ENCODE measurements around the gene MYO3B. TPM values are rescaled to one million over a fixed set of nuclear protein-coding genes. Genes with fewer than 3 reads are reported as not detected.

The MYO3B gene
- total and polyA plus RNA-seq, 2 of the 8 experiments (the other 6 are each of a cell fraction or from before 2014, with no cell fraction given) = 0.17 to 0.19 TPM

GRCh38 chr2:170562928-170563327 is 385.0 kb downstream of the MYO3B start:
- peaks cover 2% of the 10 kb centered on the region; the same call in 1 of the 2 replicates for H3K23me2 ChIP-seq (ENCODE audit: low read depth, low read length)
- no peaks in the 10 kb centered on the region for H3K9me3 ChIP-seq (ENCODE audit: insufficient read depth in 2 of 2, low read depth in 1 of 2, low read length in 1 of 2)
- no peaks in the 10 kb centered on the region for H3K79me1 ChIP-seq (ENCODE audit: low read depth, low read length)
- no peak overlapping the region for H3K14ac ChIP-seq (ENCODE audit: insufficient read length)
- H3K9ac ChIP-seq (replicated peaks in 1 of 4; ENCODE audit: extremely low read depth in 1 of 4, low read depth in 3 of 4, low read length in 3 of 4) = no peak overlapping the region
- ChIA-PET POLR2A (ENCODE audit: partially characterized antibody) (no interaction called here), CTCF (ENCODE audit: partially characterized antibody) (interaction anchor here (0.6 to 1.0 kb wide), 2 partner anchors 14 to 393 kb away, joined by 3 read pairs; no protein-coding TSS in a partner anchor)
- FAIRE-seq (no peak), DNase-seq (ENCODE audit: low read depth in 1 of 2, low spot score in 2 of 2) (no peak)
- no peaks in the 10 kb centered on the region for H3K27me3 ChIP-seq (replicated peaks in 1 of 4; ENCODE audit: control insufficient read depth in 3 of 4, extremely low read depth in 1 of 4, insufficient read depth in 3 of 4, low read length in 3 of 4)
- H2BK12ac ChIP-seq (ENCODE audit: low read depth, low read length) = no peak overlapping the region
- peak overlapping the region; percentile 6 for H3K56ac ChIP-seq (replicated peaks; ENCODE audit: insufficient read length, low read depth, low read length)
- no peak overlapping the region for H2BK20ac ChIP-seq (ENCODE audit: low read length)
- no peak overlapping the region for H2BK120ac ChIP-seq (replicated peaks; ENCODE audit: low read depth, low read length)
- no peaks in the 10 kb centered on the region for H4K20me1 ChIP-seq (replicated peaks in 1 of 2; ENCODE audit: control insufficient read depth in 1 of 2, insufficient read depth in 2 of 2, low read length in 2 of 2)
- no peak overlapping the region for H4K91ac ChIP-seq (replicated peaks; ENCODE audit: insufficient read length, low read length)
- H4K5ac ChIP-seq (ENCODE audit: insufficient read length, low read depth, low read length) = no peak overlapping the region
- H2BK15ac ChIP-seq (ENCODE audit: low read length) = no peak overlapping the region
- no peak overlapping the region for H2AK5ac ChIP-seq (ENCODE audit: low read depth, low read length)
- H3K18ac ChIP-seq (ENCODE audit: extremely low read depth, low read length) = no peak overlapping the region
- no peak overlapping the region for H2BK5ac ChIP-seq (ENCODE audit: low read depth, low read length)
- no peak overlapping the region for H3K4me2 ChIP-seq (ENCODE audit: insufficient read depth in 1 of 2, low read depth in 2 of 2, low read length in 2 of 2)
- H3K4ac ChIP-seq (replicated peaks; ENCODE audit: insufficient read length, low read depth, low read length) = no peak overlapping the region
- no peak overlapping the region for H2AFZ ChIP-seq (ENCODE audit: low read length)
- H3K36me3 ChIP-seq (ENCODE audit: control insufficient read depth in 2 of 4, insufficient read depth in 4 of 4, low read length in 3 of 4) = no peaks in the 10 kb centered on the region
- H3K23ac ChIP-seq (ENCODE audit: insufficient read length) = no peak overlapping the region
- H3K4me1 ChIP-seq (replicated peaks in 1 of 4; ENCODE audit: control insufficient read depth in 3 of 4, insufficient read depth in 4 of 4, low read length in 3 of 4) = no peaks in the 10 kb centered on the region
- H3K79me2 ChIP-seq (ENCODE audit: control insufficient read depth in 1 of 2, insufficient read depth in 2 of 2, low read length in 2 of 2) = no peaks in the 10 kb centered on the region
- H3K4me3 ChIP-seq (ENCODE audit: extremely low read depth in 1 of 4, insufficient read depth in 2 of 4, low read depth in 3 of 4, low read length in 4 of 4) = no peak overlapping the region
- H3K27ac ChIP-seq (ENCODE audit: low read depth, low read length) = no peak overlapping the region
- H4K8ac ChIP-seq (ENCODE audit: extremely low read depth, insufficient read depth, low read length) = no peak overlapping the region
- TF ChIP-seq SP4 (IDR thresholded peaks at IDR 0.05; ENCODE audit: low read length) = no peak
- TF ChIP-seq SP2 (IDR thresholded peaks at IDR 0.05; ENCODE audit: low read length) = no peak
- no peak for TF ChIP-seq POU5F1 (IDR thresholded peaks at IDR 0.05; ENCODE audit: low read depth, low read length)
